ENCODE results near the gene CSPG4. TPM values are rescaled to one million over a fixed set of nuclear protein-coding genes. Genes with fewer than 3 reads are reported as not detected.

Gene CSPG4
- total and polyA plus RNA-seq, 10 of the 15 experiments (the other 5 are each of a cell fraction or from before 2014, with no cell fraction given): 0.02 to 2.2 (median 0.76) TPM

- no peak for TF ChIP-seq PRDM15 (CRISPR knock-in tag; IDR thresholded peaks at IDR 0.05)
- no peak for TF ChIP-seq SMAD5 (IDR thresholded peaks at IDR 0.05; ENCODE audit: low read depth)
Observed at GRCh38 chr15:75666823-75667501, 45.7 kb downstream of the CSPG4 start (continued).

DNA sequence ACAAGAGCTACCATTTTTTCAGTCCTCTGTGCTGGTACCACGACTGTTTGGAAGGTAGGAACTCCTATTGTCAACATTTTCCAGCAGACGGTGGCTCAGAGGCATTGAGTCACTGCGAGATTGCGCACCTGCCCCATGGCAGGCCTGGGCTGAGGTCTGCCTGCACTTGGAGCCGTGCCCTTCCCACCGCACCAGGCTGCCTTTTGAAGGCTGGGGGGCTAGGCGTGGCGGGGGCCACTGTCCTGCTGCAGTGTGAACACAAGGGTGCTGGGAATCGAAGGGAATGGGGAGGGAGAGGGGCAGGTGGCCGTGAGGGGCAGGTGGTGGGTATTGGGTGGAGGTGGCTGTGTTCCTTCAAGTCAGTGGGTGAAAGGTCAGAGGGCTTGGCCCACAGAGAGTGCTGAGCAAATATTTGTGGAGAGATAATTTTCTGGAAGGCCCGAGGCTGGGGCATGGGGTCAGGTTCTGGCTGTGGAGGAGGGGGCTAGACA is 48.7 kb downstream of the CSPG4 start:
- ChIA-PET SMC1A (ENCODE audit: uncharacterized antibody, unreplicated experiment) (no interaction called here), POLR2A (interaction anchor here (0.7 kb wide), 1 partner anchor 19 kb away, joined by 9 read pairs; no protein-coding TSS in a partner anchor), RAD21 (ENCODE audit: unreplicated experiment) (no interaction called here), CTCF (no interaction called here)
- no peaks in the 10 kb centered on the region for H4K20me1 ChIP-seq (ENCODE audit: control insufficient read depth, insufficient read depth)
- no peak overlapping the region for H3K9ac ChIP-seq (ENCODE audit: control insufficient read depth, insufficient read depth, low read length)
- H3K4me3 ChIP-seq: no peak overlapping the region
- H3K27ac ChIP-seq (ENCODE audit: control insufficient read depth, insufficient read depth): no peak overlapping the region
- H3K79me2 ChIP-seq (ENCODE audit: control insufficient read depth, insufficient read depth, low read length): no peaks in the 10 kb centered on the region
- 40% methylated on average over 9 of the region's 11 CpGs for WGBS (ENCODE audit: insufficient coverage, insufficient replicate concordance, low lambda C conversion rate, missing lambda C conversion rate)
- H3K36me3 ChIP-seq (ENCODE audit: control insufficient read depth in 2 of 2, insufficient read depth in 2 of 2, low read length in 1 of 2): no peaks in the 10 kb centered on the region
- intact Hi-C loops (cut with micrococcal nuclease; ENCODE audit: unreplicated experiment): no loop called here
- DNase-seq (ENCODE audit: low read depth, low spot score) (no peak), FAIRE-seq (no peak), ATAC-seq (no peak)
- no peak overlapping the region for H3K4me2 ChIP-seq (ENCODE audit: control insufficient read depth, insufficient read depth)
- in situ Hi-C loops (cut with MboI): loop anchor here (25.0 kb wide), 1 partner anchor 652 kb away; the partner anchor contains the start of gene PPCDC
- no peaks in the 10 kb centered on the region for H3K9me3 ChIP-seq (replicated peaks; ENCODE audit: control insufficient read depth, insufficient read depth, low read length)
- no peaks in the 10 kb centered on the region; a peak in 1 of 4 replicates for H3K27me3 ChIP-seq (replicated peaks in 1 of 2; ENCODE audit: control insufficient read depth in 2 of 2, insufficient read depth in 2 of 2, low read length in 1 of 2)
- H2AFZ ChIP-seq (ENCODE audit: control insufficient read depth, low read depth, low read length): no peak overlapping the region
- H3K4me1 ChIP-seq (ENCODE audit: control insufficient read depth, insufficient read depth, low read length): no peaks in the 10 kb centered on the region; the same call in 1 of the 2 replicates
- no TSS peak for BruUV-seq (replicated peaks)
- TF ChIP-seq HCFC1 (IDR thresholded peaks at IDR 0.05; ENCODE audit: low read length) (no peak), PBX3 (IDR thresholded peaks at IDR 0.05; ENCODE audit: insufficient replicate concordance, low read depth, low read length) (no peak), E2F4 (IDR thresholded peaks at IDR 0.05; ENCODE audit: low read depth, low read length) (no peak), SMC3 (IDR thresholded peaks at IDR 0.05; ENCODE audit: borderline replicate concordance, low read length) (no peak), PML (IDR thresholded peaks at IDR 0.05; ENCODE audit: low read length) (no peak)
- TF ChIP-seq, protein P1, sequence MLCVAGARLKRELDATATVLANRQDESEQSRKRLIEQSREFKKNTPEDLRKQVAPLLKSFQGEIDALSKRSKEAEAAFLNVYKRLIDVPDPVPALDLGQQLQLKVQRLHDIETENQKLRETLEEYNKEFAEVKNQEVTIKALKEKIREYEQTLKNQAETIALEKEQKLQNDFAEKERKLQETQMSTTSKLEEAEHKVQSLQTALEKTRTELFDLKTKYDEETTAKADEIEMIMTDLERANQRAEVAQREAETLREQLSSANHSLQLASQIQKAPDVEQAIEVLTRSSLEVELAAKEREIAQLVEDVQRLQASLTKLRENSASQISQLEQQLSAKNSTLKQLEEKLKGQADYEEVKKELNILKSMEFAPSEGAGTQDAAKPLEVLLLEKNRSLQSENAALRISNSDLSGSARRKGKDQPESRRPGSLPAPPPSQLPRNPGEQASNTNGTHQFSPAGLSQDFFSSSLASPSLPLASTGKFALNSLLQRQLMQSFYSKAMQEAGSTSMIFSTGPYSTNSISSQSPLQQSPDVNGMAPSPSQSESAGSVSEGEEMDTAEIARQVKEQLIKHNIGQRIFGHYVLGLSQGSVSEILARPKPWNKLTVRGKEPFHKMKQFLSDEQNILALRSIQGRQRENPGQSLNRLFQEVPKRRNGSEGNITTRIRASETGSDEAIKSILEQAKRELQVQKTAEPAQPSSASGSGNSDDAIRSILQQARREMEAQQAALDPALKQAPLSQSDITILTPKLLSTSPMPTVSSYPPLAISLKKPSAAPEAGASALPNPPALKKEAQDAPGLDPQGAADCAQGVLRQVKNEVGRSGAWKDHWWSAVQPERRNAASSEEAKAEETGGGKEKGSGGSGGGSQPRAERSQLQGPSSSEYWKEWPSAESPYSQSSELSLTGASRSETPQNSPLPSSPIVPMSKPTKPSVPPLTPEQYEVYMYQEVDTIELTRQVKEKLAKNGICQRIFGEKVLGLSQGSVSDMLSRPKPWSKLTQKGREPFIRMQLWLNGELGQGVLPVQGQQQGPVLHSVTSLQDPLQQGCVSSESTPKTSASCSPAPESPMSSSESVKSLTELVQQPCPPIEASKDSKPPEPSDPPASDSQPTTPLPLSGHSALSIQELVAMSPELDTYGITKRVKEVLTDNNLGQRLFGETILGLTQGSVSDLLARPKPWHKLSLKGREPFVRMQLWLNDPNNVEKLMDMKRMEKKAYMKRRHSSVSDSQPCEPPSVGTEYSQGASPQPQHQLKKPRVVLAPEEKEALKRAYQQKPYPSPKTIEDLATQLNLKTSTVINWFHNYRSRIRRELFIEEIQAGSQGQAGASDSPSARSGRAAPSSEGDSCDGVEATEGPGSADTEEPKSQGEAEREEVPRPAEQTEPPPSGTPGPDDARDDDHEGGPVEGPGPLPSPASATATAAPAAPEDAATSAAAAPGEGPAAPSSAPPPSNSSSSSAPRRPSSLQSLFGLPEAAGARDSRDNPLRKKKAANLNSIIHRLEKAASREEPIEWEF (IDR thresholded peaks at IDR 0.05; ENCODE audit: insufficient replicate concordance, low read depth, low read length): no peak
